WTC11 (cell line): ENCODE measurements around the gene PLEK. TPM values are rescaled to one million over a fixed set of nuclear protein-coding genes. Genes with fewer than 3 reads are reported as not detected.

ENCODE experiments used
- ATAC-seq: fragments of 200-7000 bp; cut with Tn5 transposase; 2 replicates; pipeline ENCODE4 v1.10.0; 2021; ENCODE audit warnings: mild to moderate bottlenecking, moderate library complexity
- CTCF ChIA-PET: fragments of 300-600 bp; sonication (Branson Sonifier 250); formaldehyde crosslinking; loops from one replicate; lab custom pipeline; 2021; ENCODE audit warnings: antibody characterized with exemption; lab: Charles Lee
- POLR2A ChIA-PET: fragments of 350-600 bp; sonication (Branson Sonifier 250); formaldehyde crosslinking; loops from one replicate; lab custom pipeline; 2021; ENCODE audit warnings: antibody characterized with exemption; lab: Charles Lee
- DNase-seq: peaks from one replicate; pipeline ENCODE4 v3.0.0; 2021; ENCODE audit warnings: low spot score
- H3K27ac Mint-ChIP-seq: 2 replicates; pipeline ENCODE4 v1.8.0; 2021; ENCODE audit warnings: mixed read lengths
- H3K27me3 Mint-ChIP-seq: 2 replicates; pipeline ENCODE4 v1.8.0; 2021; ENCODE audit warnings: low read depth, mild to moderate bottlenecking, moderate library complexity, mixed read lengths
- H3K36me3 Mint-ChIP-seq: 2 replicates; pipeline ENCODE4 v1.8.0; 2021; ENCODE audit warnings: mixed read lengths
- H3K4me1 Mint-ChIP-seq: 2 replicates; pipeline ENCODE4 v1.8.0; 2022; ENCODE audit warnings: mixed read lengths
- H3K4me3 Mint-ChIP-seq: 2 replicates; pipeline ENCODE4 v1.8.0; 2021; ENCODE audit warnings: mild to moderate bottlenecking, moderate library complexity, mixed read lengths
- H3K9me3 Mint-ChIP-seq: 2 replicates; pipeline ENCODE4 v1.8.0; 2021; ENCODE audit warnings: mixed read lengths
- ATF2 ChIP-seq: sonication (generic); formaldehyde crosslinking; IDR thresholded peaks from 2 replicates; pipeline ENCODE4 v1.8.1; 2022; ENCODE audit warnings: low read depth, missing genetic modification reagents, borderline replicate concordance
- CBFB ChIP-seq: sonication (generic); formaldehyde crosslinking; IDR thresholded peaks from 2 replicates; pipeline ENCODE4 v1.8.1; 2022; ENCODE audit warnings: mild to moderate bottlenecking, low read depth, missing genetic modification reagents
- ERG ChIP-seq: fragments of 250-450 bp; sonication (Bioruptor Pico); IDR thresholded peaks from 2 replicates; pipeline ENCODE4 v1.8.0; 2021; ENCODE audit warnings: mild to moderate bottlenecking
- ESRRA ChIP-seq: sonication (generic); formaldehyde crosslinking; IDR thresholded peaks from 2 replicates; pipeline ENCODE4 v1.8.1; 2022; ENCODE audit warnings: mild to moderate bottlenecking, missing genetic modification reagents, borderline replicate concordance
- FOXP4 ChIP-seq: sonication (generic); formaldehyde crosslinking; IDR thresholded peaks from 2 replicates; pipeline ENCODE4 v1.8.0; 2022; ENCODE audit warnings: mild to moderate bottlenecking, missing genetic modification reagents
- GABPB1 ChIP-seq: sonication (generic); formaldehyde crosslinking; IDR thresholded peaks from 2 replicates; pipeline ENCODE4 v1.8.1; 2023; ENCODE audit warnings: mild to moderate bottlenecking, missing genetic modification reagents
- JUN ChIP-seq: sonication (generic); formaldehyde crosslinking; IDR thresholded peaks from 2 replicates; pipeline ENCODE4 v1.8.0; 2023; ENCODE audit warnings: mild to moderate bottlenecking, missing genetic modification reagents
- MAX ChIP-seq: sonication (generic); formaldehyde crosslinking; IDR thresholded peaks from 2 replicates; pipeline ENCODE4 v1.8.0; 2022; ENCODE audit warnings: mild to moderate bottlenecking, missing genetic modification reagents
- NFYB ChIP-seq: sonication (generic); formaldehyde crosslinking; conservative IDR thresholded peaks from 2 replicates; pipeline ENCODE4 v1.8.0; 2022; ENCODE audit warnings: low read depth, missing genetic modification reagents
- NR2C2 ChIP-seq: sonication (generic); formaldehyde crosslinking; IDR thresholded peaks from 2 replicates; pipeline ENCODE4 v1.8.0; 2022; ENCODE audit warnings: mild to moderate bottlenecking, missing genetic modification reagents
- ZMAT4 ChIP-seq: fragments of 250-450 bp; sonication (Bioruptor Pico); IDR thresholded peaks from 2 replicates; pipeline ENCODE4 v1.9.0; 2021; ENCODE audit warnings: mild to moderate bottlenecking
- ZNF263 ChIP-seq: sonication (generic); formaldehyde crosslinking; IDR thresholded peaks from 2 replicates; pipeline ENCODE4 v1.8.1; 2022; ENCODE audit warnings: low read depth, mild to moderate bottlenecking, moderate library complexity, missing genetic modification reagents
- ZNF671 ChIP-seq: fragments of 250-450 bp; sonication (Bioruptor Pico); IDR thresholded peaks from 2 replicates; pipeline ENCODE4 v1.8.0; 2021; ENCODE audit warnings: mild to moderate bottlenecking
- total RNA-seq: library from RNA; stranded (reverse); gene quantifications from 3 replicates; pipeline ENCODE4 v1.2.3, GENCODE V29; 2021
- TF ChIP-seq, protein P1 (sequence below): sonication (generic); formaldehyde crosslinking; IDR thresholded peaks from 2 replicates; pipeline ENCODE4 v1.8.0; 2023; ENCODE audit warnings: missing genetic modification reagents, mild to moderate bottlenecking, borderline replicate concordance
- TF ChIP-seq, protein P2 (sequence below): sonication (generic); formaldehyde crosslinking; IDR thresholded peaks from 2 replicates; pipeline ENCODE4 v1.8.0; 2023; ENCODE audit warnings: mild to moderate bottlenecking, missing genetic modification reagents
- TF ChIP-seq, protein P3 (sequence below): fragments of 200-600 bp; IDR thresholded peaks from 2 replicates; pipeline ENCODE4 v1.8.0; 2022; ENCODE audit warnings: antibody characterized with exemption
- TF ChIP-seq, protein P4 (sequence below): sonication (generic); formaldehyde crosslinking; IDR thresholded peaks from 2 replicates; pipeline ENCODE4 v1.8.0; 2022; ENCODE audit warnings: missing genetic modification reagents

Gene PLEK
- total RNA-seq, 1 experiment from 2014 or later, result 0.26 TPM

DNA sequence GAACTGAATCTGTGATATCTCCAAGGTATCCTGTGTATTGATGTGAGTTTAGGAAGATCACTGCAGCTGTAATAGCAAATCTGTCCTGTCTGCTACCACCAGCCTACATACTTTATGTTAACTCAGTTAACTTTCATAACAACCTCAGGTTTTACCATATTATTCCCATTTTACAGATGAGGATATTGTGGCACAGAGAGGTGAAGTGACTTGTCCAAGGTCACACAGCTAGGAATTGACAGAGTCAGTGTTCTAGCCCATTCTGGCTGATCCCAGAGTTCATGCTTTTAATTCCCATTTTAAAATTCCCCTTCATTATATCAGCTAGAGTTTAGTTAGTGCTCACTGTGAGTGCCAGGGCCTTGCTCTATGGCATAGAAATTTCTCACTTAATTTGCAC lies 49.4 kb downstream of the PLEK start:
- DNase-seq (no peak), ATAC-seq (no peak)
- Mint-ChIP-seq H3K36me3 (no peaks in the 10 kb centered on the region), H3K9me3 (no peaks in the 10 kb centered on the region), H3K4me1 (peaks cover 19% of the 10 kb centered on the region), H3K27me3 (no peaks in the 10 kb centered on the region), H3K4me3 (no peak overlapping the region), H3K27ac (no peak overlapping the region)
- CTCF ChIA-PET, result interaction anchor here (0.9 kb wide), 1 partner anchor 27 kb away, joined by 5 read pairs; no protein-coding TSS in a partner anchor
- POLR2A ChIA-PET, result no interaction called here
- no peak for TF ChIP-seq ZNF671
- TF ChIP-seq, protein P1, sequence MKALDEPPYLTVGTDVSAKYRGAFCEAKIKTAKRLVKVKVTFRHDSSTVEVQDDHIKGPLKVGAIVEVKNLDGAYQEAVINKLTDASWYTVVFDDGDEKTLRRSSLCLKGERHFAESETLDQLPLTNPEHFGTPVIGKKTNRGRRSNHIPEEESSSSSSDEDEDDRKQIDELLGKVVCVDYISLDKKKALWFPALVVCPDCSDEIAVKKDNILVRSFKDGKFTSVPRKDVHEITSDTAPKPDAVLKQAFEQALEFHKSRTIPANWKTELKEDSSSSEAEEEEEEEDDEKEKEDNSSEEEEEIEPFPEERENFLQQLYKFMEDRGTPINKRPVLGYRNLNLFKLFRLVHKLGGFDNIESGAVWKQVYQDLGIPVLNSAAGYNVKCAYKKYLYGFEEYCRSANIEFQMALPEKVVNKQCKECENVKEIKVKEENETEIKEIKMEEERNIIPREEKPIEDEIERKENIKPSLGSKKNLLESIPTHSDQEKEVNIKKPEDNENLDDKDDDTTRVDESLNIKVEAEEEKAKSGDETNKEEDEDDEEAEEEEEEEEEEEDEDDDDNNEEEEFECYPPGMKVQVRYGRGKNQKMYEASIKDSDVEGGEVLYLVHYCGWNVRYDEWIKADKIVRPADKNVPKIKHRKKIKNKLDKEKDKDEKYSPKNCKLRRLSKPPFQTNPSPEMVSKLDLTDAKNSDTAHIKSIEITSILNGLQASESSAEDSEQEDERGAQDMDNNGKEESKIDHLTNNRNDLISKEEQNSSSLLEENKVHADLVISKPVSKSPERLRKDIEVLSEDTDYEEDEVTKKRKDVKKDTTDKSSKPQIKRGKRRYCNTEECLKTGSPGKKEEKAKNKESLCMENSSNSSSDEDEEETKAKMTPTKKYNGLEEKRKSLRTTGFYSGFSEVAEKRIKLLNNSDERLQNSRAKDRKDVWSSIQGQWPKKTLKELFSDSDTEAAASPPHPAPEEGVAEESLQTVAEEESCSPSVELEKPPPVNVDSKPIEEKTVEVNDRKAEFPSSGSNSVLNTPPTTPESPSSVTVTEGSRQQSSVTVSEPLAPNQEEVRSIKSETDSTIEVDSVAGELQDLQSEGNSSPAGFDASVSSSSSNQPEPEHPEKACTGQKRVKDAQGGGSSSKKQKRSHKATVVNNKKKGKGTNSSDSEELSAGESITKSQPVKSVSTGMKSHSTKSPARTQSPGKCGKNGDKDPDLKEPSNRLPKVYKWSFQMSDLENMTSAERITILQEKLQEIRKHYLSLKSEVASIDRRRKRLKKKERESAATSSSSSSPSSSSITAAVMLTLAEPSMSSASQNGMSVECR (CRISPR knock-in tag), result no peak
- TF ChIP-seq ERG (CRISPR knock-in tag), result no peak
- no peak for TF ChIP-seq ZNF263 (CRISPR knock-in tag)
- TF ChIP-seq ZMAT4 (CRISPR knock-in tag), result no peak
- no peak for TF ChIP-seq CBFB (CRISPR knock-in tag)
- no peak for TF ChIP-seq NFYB (CRISPR knock-in tag)
- no peak for TF ChIP-seq JUN
- no peak for TF ChIP-seq ESRRA (CRISPR knock-in tag)
- TF ChIP-seq, protein P2, sequence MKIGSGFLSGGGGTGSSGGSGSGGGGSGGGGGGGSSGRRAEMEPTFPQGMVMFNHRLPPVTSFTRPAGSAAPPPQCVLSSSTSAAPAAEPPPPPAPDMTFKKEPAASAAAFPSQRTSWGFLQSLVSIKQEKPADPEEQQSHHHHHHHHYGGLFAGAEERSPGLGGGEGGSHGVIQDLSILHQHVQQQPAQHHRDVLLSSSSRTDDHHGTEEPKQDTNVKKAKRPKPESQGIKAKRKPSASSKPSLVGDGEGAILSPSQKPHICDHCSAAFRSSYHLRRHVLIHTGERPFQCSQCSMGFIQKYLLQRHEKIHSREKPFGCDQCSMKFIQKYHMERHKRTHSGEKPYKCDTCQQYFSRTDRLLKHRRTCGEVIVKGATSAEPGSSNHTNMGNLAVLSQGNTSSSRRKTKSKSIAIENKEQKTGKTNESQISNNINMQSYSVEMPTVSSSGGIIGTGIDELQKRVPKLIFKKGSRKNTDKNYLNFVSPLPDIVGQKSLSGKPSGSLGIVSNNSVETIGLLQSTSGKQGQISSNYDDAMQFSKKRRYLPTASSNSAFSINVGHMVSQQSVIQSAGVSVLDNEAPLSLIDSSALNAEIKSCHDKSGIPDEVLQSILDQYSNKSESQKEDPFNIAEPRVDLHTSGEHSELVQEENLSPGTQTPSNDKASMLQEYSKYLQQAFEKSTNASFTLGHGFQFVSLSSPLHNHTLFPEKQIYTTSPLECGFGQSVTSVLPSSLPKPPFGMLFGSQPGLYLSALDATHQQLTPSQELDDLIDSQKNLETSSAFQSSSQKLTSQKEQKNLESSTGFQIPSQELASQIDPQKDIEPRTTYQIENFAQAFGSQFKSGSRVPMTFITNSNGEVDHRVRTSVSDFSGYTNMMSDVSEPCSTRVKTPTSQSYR, result no peak
- no peak for TF ChIP-seq NR2C2 (CRISPR knock-in tag)
- TF ChIP-seq MAX (CRISPR knock-in tag), result no peak
- no peak for TF ChIP-seq ATF2
- TF ChIP-seq GABPB1 (CRISPR knock-in tag), result no peak
- TF ChIP-seq, protein P3, sequence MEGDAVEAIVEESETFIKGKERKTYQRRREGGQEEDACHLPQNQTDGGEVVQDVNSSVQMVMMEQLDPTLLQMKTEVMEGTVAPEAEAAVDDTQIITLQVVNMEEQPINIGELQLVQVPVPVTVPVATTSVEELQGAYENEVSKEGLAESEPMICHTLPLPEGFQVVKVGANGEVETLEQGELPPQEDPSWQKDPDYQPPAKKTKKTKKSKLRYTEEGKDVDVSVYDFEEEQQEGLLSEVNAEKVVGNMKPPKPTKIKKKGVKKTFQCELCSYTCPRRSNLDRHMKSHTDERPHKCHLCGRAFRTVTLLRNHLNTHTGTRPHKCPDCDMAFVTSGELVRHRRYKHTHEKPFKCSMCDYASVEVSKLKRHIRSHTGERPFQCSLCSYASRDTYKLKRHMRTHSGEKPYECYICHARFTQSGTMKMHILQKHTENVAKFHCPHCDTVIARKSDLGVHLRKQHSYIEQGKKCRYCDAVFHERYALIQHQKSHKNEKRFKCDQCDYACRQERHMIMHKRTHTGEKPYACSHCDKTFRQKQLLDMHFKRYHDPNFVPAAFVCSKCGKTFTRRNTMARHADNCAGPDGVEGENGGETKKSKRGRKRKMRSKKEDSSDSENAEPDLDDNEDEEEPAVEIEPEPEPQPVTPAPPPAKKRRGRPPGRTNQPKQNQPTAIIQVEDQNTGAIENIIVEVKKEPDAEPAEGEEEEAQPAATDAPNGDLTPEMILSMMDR, result no peak
- TF ChIP-seq, protein P4, sequence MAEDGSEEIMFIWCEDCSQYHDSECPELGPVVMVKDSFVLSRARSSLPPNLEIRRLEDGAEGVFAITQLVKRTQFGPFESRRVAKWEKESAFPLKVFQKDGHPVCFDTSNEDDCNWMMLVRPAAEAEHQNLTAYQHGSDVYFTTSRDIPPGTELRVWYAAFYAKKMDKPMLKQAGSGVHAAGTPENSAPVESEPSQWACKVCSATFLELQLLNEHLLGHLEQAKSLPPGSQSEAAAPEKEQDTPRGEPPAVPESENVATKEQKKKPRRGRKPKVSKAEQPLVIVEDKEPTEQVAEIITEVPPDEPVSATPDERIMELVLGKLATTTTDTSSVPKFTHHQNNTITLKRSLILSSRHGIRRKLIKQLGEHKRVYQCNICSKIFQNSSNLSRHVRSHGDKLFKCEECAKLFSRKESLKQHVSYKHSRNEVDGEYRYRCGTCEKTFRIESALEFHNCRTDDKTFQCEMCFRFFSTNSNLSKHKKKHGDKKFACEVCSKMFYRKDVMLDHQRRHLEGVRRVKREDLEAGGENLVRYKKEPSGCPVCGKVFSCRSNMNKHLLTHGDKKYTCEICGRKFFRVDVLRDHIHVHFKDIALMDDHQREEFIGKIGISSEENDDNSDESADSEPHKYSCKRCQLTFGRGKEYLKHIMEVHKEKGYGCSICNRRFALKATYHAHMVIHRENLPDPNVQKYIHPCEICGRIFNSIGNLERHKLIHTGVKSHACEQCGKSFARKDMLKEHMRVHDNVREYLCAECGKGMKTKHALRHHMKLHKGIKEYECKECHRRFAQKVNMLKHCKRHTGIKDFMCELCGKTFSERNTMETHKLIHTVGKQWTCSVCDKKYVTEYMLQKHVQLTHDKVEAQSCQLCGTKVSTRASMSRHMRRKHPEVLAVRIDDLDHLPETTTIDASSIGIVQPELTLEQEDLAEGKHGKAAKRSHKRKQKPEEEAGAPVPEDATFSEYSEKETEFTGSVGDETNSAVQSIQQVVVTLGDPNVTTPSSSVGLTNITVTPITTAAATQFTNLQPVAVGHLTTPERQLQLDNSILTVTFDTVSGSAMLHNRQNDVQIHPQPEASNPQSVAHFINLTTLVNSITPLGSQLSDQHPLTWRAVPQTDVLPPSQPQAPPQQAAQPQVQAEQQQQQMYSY (CRISPR knock-in tag), result no peak
- TF ChIP-seq FOXP4 (CRISPR knock-in tag), result no peak
